Effector CD4-positive, alpha-beta T cell (primary cell): ENCODE measurements around the gene NRXN2.

Source experiments
- DNase-seq: peaks from one replicate; pipeline ENCODE4 v3.0.0-alpha.2; 2020

NRXN2 gene

DNA sequence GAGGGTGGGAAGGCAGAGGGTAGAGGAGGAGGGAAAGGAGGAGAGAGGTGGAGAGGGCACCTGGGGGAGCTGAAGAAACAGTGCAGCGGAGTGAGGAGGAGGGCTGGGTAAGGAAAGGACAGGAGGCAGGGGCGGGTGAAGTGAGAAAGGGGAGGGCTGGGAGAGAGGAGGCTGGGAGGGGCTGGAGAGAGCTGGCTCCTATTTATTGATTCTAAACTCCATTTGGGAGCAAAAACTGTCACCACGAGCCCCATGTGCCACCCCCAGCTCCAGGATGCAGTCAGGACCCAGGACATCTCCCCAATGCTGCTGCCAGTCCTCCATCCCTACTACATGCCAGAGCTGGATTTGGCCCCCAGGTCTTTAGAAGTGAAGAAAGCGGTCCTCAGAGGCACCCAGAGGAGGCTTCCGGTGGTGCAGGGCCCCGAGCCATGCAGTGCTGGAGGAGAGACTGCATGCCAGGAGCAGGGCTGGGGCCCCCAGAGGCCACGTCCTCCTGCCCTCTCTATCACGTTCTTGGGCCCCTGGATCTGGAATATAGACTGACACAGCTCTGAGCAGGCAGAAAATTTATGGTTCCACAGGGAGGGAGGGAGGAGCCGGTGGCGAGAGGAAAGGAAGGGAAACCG, 78.2 kb downstream of the NRXN2 start:
- DNase-seq: no peak

DNA sequence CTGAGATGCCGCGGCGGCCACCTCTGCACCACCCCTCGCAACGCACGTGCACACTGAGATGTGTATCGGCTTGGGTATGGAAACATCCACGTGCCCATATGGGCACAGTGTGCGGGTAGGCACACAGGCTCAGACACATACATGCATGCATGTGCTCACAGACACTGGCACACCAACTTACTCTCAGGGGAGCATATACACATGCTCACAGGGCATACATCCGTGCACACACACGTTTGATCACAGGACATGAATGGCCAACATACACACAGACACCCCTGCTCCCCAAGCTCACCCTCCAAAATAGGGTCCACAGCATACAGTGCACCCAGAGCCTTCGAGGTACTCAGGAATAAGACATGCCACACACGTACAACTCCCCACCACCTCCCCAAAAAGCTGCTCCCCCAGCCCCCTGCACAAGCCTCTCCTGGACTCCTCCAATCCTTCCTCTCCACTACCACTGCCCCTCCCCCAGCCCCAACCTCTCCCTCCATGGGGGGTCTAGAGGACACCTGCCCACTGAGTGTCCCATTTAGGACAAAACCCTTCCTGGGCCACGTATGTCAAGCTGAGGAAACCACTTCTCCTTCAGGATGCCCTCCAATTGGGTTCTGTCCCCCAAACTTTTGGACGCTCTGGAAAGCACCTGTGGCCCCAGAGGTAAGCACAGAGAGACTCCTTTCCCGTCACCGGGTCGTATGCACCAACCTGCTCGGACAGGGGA, 78.9 kb downstream of the NRXN2 start:
- no peak for DNase-seq

DNA sequence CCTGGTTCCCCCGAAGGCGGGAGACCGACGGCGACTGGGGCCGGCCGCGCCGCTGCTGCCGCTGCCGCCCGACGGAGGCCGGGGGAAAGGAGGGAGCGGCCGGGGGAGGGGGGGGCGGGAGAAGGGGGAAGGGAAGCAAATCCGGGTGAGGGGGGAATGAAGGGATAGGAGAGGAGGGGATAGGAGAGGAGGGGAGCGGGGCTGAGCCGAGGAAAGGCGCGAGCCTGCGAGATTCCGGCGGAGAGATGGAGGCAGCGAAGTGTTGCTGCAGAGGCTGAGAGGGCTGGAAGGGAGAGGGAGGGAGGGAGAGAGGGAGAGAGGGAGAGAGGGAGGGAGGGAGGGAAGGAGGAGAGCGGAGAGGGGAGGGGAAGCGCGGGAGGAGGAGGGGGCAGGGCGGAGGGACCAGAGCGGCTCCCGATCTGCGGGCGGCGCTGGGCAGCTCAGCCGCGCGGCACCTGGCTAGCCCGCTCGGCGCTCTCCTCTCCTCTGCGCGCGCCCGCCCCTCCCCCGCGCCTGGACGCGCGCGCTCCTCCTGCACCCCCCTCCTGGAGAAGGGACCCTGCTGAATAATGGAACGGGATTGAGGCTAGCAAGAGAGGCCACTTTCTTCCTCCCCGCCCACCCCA, 79.6 kb downstream of the NRXN2 start:
- no peak for DNase-seq

DNA sequence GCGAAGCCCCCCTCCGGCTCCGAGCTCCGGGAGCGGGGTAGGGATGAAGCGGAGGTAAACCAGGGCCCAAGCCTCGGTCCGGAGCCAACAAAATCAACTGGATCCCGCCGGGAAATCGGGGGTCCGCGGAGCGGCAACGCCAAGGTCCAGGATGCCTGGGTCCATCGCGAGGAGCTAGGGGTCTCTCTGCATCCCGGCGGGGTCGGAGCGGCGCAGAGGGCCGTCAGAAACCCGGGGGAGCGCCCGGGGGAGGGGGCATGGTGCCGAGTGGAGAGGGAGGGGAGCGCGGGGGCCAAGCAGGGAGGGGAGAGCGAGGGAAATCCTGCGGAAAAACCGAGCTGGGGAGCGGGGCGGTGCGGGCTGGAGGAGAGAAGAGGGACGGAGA, 80.1 kb downstream of the NRXN2 start:
- no peak for DNase-seq

DNA sequence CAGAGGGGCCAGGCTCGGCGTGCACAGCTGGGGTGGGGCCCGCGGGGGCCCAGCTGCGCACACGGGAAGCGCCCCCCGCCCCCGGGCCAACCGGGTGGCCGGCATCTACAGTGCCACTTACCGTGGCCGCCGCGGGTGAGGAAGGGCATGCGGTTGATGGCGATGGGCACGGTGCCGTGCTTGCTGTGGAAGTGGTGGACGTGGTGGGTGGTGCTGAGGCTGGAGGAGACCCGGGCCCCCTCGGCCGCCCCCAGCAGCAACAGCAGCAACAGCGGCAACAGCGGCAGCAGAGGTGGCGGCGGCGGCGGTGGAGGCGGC, 80.6 kb downstream of the NRXN2 start:
- no peak for DNase-seq

DNA sequence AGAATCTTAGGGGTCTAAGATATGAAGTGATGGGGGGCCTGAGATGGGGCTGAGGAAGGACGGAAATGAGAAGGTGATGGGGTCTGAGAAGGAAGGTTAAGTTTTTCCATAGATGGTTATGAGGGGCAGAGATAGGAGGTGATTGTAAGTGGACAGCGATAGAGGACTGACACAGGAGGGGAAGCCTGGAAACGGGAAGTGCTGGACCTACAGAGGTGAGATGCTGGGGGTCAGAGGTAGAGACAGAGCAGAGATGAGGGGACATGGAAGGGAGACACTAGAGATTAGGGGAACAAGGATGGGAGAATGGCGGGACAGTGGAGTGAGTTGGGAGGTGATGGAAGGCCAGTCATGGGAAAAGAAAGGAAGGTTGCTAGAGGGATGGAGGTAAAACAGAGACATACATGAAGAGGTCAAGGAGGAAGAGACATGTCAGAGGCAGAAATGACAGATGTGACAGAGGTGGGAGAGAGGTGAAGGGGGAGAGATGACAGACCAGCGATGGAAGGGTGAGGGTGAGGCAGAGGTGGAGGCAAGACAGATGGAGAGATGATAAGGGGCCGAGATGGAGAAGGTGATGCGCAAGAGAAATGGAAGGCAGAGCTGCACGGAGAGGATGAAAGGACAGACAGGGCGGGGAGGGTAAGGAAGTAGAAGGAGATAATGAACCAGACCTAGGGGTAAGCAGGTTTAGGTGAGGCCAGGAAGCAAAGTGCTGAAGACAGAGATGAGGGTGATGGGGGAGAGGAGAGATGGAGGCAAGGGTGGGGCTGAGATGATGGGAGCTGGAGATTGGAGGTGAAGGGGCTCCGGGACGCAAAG, 81.2 kb downstream of the NRXN2 start:
- no peak for DNase-seq

DNA sequence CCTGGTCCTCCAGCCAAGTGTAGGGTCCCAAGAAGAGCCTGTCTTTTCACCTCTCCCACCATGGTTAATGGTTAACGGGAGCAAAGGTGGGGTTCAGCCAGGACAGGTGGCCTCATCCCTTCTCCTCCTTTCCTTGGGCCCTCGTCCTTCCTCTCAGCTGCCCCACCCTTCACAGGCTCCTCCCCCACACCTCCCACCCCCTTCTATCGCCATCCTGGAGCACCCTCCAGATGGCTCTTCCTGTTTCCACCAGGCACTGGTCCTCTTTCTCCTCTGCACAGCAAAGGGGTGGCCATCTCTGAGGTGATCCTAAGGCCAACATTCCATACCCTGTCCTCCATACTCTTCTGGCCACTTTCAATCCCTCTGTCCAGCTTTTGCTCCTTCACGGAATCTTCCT, 83.1 kb downstream of the NRXN2 start:
- no peak for DNase-seq

DNA sequence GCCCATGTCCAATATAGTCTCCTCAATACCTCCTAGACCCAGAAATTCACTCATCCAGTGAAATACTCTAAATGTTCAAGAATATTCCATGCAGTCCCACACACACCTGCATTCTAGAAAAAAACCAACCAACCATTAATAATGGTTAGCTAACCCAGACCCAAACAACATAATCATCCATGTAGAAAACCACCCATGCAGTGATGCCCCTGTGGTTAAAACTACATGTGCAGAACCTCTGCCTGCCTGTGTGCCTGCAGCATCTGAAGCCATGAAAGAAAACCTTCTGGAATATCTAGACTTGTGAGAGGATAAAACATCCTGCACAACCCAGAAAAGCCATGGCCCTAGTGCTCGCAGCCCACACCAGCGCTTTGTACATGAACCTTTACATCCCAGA, 84.2 kb downstream of the NRXN2 start:
- no peak for DNase-seq

DNA sequence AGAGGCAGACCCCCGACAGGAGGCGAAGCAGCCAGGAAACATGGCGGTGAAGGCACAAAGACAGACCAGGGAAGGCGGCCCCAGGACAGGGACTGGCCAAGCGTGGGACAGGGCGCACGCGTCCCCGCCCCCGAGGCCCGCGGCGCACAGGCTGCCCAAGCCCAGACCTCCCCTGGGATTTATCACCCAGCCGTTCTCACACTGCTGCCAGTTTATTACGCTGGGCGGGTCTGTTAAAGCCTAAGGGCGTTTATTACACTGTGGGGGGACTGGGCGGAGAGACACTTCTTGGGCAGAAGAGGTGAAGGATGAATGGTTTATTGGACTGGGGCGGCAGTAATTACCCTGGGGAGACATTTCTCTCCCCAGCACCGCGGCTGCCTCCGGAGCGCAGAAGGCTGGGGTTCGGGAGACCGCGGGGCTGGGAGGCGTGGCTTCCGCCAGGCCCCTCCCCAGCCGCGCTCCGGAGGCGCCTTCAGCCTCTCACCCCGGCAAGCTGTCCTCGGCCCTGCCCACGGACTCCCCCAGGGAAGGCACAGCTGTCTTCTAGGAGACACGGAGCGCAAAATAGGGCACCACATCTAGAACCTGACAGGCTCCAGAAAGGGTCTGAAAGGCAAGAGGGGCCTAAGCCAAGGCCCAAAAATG, 84.9 kb downstream of the NRXN2 start:
- no peak for DNase-seq

DNA sequence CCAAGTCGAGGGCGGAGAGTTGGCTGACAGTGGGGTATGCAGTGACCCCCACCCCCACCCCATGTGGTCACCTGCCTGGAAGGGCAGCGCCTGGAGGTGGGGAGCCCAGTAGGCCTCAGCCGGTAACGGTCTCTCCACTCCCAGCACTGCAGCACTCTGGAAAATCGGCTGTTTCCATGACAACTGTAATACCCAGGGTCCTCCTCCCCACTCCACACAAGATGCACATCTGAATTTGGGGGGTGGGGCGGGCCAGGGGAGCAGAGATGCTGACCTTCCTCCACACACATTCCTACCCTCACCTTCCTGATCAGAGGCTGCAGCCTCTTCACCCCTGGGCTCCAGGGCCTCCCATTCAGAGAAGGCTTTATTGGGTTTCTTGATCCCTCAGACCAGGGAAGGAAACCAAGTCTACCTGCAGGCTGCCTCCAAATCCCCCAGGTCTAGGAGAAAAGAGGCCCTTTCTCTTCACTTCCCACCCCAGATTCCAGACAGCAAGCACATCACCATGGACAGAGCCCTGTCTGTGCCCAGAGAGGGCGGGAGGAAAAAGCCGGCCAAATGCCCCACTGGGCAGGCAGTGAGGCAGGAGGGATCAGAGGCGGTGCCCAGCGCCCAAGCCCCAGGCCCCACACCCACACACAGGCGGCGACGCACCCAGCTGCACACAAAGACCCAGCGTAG, 85.5 kb downstream of the NRXN2 start:
- DNase-seq: no peak

DNA sequence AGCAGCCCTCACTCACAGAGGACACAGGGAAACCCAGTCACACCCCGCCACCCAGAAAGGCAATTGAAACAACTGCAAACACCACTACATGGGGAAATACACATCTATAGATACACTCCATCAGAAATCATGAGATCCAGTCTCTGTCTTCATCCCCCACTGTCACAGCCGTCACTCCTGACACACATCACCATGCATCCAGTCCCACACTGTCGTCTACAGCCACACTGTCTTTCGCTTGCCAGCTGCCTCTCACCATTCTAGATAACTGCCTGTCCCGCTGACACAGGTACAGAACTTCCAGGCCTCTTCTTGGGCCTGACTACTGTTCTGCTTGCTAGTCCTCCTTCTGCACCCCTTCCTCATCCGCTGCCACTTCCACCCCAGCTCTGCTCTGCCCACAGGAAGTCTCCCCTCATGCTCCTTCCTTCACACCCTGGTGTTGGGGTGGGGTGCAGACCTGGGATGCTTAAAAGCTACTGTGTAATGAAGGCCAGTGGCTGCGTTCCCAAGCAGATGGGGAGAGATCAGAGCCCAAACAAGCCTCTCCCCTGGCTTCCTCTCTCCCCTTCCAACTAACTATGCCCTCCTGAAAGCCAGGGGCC, 89.3 kb downstream of the NRXN2 start:
- DNase-seq: no peak

DNA sequence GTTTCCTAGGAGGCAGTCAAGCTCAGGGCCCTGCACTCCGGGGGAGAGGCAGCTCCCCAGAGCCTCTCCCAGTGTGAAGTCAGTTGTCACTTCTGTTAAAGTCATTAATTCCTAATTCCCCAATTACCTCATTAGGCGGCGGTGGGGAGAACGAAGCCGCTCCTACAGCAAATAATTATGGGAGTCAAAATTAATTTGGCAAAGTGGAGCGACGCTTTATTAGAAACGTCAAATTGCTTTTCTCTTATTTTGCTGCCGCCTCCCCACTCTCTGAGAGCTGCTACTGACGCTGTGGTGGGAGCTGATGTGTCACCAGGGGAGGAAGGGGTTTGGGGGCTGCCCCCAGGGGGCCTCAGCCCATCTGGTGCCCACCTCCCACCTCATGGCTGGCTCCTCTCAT, 90.3 kb downstream of the NRXN2 start:
- no peak for DNase-seq

DNA sequence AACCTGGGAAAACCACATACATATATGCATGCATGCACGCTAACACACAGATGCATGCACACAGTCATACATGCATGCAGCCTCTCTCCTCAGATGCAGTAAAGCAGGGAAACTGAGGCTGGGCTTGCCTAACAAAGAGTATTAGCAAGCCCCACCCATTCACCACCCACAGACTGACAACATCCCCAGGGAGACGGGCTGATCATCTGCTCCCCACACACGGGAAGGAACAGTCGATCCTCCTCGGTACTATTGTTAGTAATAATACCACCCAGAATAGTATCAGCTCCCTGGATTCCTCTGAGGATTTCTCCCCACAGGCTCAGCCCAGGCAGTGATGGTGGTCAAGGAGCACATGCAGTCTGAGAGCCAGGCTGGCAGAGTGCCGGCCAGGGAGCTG, 90.8 kb downstream of the NRXN2 start:
- DNase-seq: no peak

DNA sequence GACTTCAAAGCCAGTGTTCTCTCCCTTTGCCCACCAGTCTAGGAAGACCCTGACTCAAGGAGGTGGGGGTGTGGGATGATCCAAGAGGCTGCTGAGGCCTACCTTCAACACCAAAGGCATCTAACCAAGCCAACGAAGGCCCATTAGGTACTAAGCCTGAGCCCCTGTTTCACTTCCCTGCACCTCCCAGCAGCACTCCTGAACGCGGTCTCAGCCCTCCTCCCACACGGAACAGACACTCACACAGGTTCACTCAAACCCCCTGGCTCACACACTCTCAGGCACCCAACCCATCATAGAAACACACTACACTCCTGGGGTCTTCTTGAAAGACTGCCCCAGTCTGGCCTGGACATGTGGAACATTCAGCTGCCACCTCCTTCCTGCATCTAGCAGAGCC, 91.3 kb downstream of the NRXN2 start:
- DNase-seq: no peak

DNA sequence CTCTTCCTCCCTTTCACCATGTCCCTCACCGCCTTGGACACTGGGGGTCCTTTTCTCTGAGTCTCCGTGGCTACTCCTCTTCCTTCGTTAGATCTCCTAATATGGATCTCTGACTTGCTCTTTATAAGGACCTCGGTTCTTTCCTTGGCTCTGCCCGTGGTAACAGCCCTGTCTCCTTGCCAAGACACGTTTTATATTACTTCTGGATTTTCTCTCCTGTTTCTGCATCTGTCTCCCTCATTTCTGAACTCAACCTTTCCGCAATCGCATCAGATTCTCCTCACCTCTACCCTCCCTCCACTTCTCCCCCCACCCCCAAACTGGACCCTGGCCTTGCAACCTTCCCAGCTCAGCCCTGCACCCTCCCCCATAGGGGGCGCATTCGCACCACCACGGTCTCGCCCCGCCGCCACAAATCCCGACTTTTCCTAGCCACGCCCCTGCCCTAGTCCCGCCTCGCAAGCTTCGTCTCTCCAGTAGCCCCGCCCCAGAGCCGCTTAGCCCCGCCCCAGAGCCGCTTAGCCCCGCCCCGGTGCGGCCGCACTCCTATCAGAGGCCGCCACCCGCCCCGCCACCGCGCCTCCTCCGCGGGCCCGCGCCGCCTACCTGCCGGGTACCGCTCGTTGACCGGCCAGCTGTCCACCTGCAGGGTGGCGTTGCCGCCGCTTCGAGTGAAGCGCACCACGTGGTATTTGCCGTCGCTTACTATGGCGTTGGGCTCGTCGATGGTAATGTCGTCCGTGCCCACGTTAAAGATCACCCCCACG, 93.0 kb downstream of the NRXN2 start:
- no peak for DNase-seq

DNA sequence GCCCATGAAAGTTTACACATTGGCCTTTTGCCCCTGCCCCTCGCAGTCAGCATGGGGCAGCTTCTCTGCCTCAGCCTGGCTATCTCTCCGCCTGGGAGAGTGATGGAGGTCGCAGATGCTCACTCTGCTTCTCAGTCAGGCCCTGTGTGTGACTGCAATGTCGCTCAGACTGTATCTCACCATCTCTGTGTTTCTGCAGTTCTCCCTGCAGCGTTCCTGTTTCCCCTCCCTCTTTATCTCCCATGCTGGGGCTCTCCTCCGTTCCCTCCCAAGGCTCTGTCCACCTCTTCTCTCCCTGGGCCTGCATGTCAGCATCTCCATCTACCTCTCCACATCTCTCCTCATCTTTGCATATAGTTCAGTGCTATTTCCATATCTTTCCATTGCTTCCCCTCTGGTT, 93.9 kb downstream of the NRXN2 start:
- DNase-seq: no peak

DNA sequence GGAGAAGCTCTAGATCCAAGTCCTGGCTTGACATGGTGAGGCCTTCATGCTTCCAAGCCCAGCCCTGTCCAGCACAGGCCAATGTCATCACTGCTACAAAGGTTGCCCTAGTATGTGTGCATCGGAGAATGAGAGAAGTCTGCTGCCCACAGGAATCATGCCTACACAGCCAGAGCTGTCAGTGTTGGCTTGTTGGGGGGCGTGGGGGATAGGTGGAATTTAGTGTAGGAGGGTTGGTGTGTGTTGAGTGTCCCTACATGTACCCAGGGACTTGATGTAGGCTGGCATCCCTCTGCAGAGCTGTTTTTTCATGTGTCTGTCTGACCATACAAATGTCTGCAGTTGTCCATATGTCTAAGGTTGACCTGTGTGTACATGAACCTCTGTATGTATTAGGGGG, 94.4 kb downstream of the NRXN2 start:
- DNase-seq: no peak

DNA sequence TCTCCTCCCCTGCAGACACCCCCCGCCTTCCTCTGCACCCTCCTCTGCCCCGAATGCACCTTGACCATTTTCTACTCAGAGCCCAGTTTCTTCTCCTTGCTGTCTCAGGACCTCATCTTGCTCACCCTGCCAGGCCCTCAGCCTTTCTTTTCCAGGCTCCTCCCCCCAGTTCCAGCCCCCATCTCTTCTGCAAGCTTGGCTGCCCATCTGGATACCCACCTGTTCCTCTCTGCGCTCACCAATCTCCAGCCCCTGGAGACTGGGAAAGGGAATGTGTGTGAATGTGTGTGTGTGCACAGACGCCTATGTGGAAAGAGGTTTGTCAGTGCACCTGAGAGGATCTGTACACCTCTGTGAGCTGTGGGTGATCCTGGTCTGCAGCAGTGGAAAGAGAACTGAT, 95.6 kb downstream of the NRXN2 start:
- DNase-seq: no peak

DNA sequence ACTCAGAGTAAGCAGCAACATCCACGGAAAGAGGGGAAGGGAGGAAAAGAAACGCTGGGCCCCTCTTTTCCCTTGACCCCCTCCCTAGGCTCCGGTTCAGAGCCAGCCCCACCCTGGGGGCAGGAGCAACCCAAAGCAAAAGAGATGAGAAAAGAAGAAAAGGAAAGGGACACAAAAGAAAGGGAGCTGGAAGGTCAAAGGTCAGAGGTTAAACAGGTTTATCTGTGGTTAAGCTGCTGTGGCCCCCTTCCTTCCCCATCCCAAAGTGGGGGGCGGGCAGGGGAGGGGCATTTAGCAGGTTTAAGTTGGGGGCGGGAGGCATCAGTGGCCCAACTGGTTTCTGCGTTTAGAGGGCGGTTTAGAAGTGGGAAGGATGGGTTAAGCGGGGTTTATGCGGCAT, 96.4 kb downstream of the NRXN2 start:
- DNase-seq: no peak

DNA sequence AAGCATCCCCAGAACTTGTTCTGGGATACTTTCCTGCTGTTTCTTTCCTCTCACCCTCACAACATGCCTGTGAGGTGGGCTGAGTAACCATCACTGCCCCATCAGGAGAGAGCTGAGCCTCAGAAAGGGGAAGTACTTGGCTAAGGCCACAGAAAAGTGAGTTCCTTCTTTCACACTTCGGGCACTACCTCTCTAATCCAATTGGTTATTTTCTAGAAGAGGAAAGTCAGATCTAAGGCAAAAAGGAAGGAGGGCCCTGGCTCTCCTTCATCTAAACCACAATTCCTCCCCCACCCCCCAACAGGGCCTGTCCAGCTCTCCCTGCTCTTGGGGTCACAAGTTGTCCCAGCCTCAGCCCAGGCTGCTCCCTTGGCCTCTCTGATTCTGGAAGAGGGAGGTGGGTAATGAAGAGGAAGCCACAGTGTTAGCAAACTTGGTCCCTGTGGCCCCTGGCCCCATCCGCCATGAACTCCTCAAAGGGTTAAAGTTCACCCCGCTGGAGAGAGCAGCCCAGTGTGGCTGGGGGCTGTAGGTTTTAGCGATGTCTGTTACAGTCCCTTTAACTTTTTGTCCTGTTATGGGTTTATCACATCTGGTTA, 98.0 kb downstream of the NRXN2 start:
- no peak for DNase-seq

DNA sequence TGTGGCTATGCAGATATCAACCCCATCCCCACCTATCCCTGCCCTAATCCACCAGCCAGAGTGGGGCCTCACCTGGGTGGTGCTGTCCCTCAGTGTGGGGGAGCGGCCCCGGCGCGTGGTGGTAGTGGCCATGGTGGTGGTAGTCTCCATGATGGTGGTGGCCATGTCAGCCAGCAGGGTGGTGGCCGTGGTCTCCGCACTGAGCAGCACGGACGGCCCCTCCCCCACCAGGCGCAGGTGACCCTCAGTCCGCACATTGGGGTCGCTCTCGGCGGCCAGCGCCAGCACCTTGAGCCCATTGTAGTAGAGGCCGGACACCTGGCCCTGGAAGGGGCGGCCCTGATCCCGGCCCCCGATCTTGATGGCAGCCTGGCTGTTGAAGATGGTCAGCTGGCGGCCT, 100.3 kb downstream of the NRXN2 start:
- no peak for DNase-seq
